ENCODE measurements around the gene C10orf71.

C10orf71 gene

DNA sequence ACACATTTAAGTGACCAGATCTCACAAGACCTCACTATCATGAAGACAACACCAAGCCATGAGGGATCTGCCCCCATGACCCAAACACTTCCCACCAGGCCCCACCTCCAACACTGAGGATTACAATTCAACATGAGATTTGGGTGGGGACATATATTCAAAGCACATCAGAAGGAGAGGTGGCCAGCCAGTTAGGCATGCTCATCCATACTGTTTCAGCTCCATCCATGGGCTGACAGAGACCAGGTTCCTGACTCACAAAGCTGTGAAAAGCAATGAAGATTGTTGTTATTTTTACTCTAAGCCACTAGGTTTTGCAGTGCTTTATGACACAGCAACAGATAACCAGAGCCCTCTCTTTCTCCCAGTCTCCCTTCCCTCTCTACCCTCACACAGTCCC is 36.0 kb downstream of the C10orf71 start:
- no peak for DNase-seq (ENCODE audit: low spot score)

DNA sequence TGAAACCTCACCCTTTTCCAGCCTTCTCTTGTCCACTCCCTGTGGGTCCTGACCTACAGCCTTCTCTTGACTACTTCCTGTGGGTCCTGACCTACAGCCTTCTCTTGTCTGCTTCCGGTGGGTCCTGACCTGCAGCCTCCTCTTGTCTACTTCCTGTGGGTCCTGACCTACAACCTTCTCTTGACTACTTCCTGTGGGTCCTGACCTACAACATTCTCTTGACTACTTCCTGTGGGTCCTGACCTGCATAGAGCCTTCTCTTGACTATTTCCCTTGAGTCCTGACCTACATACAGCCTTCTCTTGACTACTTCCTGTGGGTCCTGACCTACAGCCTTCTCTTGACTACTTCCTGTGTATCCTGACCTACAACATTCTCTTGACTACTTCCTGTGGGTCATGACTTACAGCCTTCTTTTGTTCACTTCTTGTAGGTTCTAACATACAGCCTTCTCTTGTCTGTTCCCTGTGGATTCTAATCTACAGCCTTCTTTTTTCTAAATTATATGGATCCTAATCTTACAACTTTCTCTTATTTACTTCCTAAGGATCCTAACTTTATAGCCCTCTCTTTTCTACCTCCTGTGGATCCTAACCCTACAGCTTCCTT is 36.5 kb downstream of the C10orf71 start:
- DNase-seq (ENCODE audit: low spot score): no peak

DNA sequence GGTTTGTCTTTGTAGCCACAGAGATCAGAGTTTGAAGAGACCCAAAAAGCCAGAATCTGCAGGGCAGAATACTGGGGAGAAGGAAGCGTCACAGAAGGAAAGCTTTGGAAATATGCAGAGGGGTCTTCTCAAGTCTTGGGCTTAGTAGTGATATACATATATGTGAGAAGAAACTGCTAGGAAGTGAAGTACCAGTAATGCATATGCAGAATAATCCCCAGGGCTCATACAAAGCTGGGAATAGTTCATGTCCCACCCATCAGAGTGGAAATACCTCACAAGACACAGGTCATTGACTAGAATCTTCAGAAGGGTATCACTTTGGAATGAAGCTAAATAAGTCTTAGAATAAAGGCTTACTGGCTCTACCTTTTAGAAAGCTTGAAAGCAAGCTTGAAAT is 39.6 kb downstream of the C10orf71 start:
- DNase-seq (ENCODE audit: low spot score): no peak

DNA sequence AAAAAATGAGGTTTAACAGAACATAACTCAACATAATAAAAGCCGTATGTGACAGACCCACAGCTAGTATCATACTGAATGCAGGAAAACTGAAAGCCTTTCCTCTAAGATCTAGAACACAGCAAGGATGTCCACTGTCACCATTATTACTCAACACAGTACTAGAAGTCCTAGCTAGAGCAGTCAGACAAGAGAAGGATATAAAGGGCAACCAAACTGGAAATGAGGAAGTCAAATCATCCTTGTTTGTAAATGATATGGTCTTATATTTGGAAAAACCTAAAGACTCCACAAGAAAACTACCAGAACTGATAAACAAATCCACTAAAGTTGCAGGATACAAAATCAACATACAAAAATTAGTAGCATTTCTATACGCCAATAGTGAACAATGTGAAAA is 45.9 kb downstream of the C10orf71 start:
- DNase-seq (ENCODE audit: low spot score): no peak

DNA sequence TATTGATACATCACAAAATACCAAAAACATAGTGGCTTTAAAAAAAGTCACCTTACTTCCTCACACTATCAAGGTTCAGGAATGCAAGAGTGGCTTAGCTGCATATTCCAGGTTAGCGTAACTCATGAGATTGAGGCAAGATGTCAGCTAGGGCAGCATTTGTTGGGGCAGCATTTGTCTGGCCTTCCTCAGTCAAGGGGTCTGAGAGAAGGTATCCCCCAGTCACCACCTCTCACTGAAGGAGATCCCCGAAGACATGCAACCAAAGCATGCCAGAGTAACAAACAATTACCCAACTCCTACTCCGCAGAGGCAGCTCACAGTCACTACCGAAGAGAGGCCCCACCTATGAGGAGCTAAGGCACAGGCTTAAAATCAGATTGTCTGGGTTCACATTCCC is 48.4 kb downstream of the C10orf71 start:
- no peak for DNase-seq (ENCODE audit: low spot score)

- no peak for DNase-seq (ENCODE audit: low spot score)
These were observed 48.9 kb downstream of the C10orf71 start for GRCh38 chr10:49347827-49348226.

- no peak for DNase-seq (ENCODE audit: low spot score)
These were observed 49.6 kb downstream of the C10orf71 start for GRCh38 chr10:49348593-49348992.

DNA sequence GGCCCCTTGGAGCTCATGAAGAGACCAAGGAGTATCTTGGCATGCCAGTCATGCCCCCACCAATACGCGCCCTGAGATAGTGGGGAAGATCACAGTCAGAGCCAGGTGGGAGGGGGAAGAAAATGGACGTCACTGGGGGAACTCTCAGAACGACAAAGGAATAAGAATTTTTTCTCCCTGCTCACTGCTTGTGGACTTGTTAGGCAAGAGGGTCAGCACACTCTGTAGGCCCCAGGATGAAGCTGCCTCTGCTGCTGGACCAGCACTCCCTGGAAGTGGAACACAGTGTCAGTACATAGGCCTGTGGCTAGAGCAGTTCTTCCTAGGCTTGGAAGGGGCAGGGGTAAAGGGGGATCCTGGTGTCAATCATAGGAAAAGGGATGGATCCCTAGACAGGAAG is 50.4 kb downstream of the C10orf71 start:
- no peak for DNase-seq (ENCODE audit: low spot score)

DNA sequence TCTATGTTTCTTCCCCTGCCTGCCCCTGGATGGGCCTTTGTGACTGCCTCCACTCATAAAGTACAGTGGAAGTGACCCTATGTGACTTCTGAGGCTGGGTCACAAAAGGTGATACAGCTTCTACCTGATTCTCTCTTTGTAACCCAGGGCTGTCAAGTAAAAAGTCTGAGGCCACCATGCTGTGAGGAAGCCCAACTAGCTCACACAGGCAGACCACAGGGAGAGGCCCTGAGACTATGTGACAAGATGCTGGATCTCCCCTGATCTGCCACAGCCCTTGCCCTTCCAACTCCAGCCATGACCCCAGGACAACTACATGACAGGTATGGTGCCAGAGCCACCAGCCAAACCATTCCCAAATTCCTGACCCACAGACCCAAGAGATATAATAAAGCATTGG is 51.2 kb downstream of the C10orf71 start:
- no peak for DNase-seq (ENCODE audit: low spot score)

DNA sequence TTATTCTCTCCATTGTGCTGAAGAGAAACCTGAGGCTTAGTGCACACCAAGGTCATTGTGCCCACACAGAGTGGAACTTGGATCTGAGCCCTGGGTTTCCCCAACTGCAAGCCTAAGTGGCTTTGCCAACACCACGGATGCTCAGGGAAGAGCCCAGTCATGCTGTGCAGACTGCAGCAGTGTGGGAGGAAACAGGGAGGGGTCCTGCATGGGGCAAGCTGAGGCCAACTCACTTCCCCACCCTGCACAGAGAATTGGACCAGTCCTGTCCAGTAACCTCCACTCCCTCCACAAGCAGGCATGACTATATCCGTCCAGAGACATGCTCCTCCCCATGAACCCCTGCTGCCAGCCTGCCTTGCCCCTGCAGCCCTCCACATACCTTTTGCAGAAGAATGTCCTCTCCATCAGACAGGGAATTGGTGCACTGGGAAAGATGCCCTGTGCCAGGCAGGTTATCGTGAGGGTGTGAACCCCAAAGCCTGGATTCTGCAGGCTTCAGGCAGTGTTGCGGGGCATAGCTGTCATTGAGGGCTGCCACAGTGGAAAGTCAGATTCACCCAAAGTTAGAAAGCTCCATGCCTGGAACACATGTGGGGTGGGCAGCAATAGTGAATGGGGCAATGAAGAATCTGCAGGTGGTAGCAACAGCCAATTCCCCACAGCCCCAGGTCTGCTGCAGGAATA is 52.0 kb downstream of the C10orf71 start:
- no peak for DNase-seq (ENCODE audit: low spot score)

GRCh38 chr10:49351669-49352068 is 52.7 kb downstream of the C10orf71 start:
- DNase-seq (ENCODE audit: low spot score): no peak

GRCh38 chr10:49352323-49352722 is 53.4 kb downstream of the C10orf71 start:
- DNase-seq (ENCODE audit: low spot score): no peak

DNA sequence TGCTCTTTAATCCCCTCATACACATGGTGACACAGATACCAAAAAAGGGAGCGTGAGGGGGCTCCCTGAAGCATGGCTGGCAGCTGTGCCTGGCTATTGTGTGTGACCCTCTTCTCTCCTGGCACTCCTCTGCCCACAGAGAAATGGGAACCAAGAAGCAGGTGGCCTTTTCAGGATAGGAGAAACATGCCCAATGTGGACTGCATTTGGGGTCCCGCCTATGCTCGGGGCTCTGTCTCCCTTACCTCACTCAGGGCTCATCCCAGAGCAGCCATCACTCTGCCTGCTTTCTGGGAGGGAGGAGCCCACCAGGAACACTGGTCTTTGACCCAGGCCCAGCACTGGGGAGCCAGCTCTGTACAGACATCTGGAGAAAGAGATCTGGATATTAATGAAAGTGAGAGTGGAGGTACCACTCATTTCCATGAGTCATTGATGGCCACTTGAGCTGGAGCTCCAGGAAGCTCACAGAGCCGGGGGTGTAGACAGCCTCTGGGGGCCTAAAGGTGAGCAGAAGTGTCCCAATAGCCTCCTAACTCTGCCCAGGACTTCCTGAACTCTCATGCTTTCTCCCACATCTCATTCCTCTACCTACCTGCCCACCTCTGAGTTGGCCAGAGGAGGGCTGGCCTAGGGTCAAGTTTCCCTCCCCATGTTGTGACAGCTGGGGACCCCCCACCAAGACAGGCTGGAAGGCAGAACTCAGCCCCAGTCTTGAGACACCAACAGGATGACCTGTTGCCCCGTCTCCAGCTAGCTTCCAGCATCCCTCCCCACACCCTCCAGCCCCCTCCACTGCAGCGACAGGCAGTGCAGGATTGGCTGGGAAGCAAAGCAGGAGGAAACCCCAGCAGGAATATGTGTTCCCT is 54.3 kb downstream of the C10orf71 start:
- DNase-seq (ENCODE audit: low spot score): no peak

DNA sequence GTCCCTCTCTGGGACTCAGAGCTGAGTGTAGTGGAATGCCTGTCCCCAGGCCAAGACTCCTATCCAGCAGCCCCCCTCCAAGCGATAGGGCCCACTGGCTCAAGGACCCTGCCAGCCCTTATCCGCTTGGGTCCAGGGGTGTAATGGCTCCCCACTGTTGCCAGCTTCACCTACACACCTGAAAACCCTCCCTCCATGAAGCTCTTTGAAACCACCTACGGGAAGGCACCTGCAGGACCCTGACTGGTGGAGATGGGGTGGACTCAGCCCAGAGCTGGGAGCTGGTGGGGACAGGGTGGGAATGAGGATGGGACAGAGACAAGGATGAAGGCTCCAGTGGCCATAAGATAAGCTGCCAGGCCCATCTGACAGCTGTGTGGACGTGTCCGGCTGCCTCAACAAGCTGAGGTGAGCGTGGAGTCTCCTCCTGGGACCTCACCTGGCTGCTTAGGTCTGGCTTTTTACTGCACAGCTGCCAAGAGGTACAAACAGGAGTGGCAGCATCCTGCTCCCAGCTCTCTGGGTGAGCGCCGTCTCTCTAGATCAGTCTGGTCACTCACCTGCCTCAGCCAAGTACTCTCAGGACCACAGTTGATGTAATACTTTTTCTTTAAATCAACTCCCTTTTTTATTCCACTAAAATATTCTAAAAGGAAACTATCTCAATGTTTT is 55.1 kb downstream of the C10orf71 start:
- DNase-seq (ENCODE audit: low spot score): no peak

GRCh38 chr10:49354593-49354992 is 55.6 kb downstream of the C10orf71 start:
- DNase-seq (ENCODE audit: low spot score): no peak

GRCh38 chr10:49355221-49355620 is 56.3 kb downstream of the C10orf71 start:
- no peak for DNase-seq (ENCODE audit: low spot score)

DNA sequence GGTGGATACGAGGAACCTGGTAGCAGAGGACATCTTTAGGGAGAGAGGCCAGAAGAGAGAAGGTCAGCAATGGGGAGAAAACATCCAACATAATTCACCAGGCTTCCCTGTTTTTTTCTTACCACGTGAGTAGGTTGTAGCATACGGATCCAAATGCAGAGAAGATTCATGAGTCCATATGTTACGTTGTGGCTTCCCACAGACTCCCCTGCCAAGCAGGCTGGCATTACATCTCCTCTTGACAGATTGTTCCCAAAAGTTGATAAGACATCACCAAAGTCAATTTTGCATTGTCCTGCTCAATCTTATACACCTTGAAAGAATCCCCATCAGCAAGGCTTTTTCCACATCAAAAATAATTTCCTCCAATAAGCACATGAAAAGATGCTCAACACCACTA is 57.2 kb downstream of the C10orf71 start:
- DNase-seq (ENCODE audit: low spot score): no peak

DNA sequence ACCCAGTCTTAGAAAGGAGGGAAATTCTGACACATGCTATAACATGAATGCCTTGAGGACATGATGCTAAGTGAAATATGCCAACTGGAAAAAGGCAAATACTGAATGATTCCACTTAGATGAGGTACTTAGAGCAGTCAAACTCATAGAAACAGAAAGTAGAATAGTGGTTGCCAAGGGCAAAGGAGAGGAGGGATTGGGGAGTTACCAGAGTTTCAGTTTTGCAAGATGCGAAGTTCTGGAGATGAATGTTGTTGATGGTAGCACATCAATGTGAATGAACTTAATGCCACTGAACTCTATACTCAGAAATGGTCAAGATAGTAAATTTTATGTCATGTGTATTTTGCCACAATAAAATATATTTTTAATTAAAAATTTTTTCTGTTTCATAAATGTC is 58.0 kb downstream of the C10orf71 start:
- DNase-seq (ENCODE audit: low spot score): no peak

DNA sequence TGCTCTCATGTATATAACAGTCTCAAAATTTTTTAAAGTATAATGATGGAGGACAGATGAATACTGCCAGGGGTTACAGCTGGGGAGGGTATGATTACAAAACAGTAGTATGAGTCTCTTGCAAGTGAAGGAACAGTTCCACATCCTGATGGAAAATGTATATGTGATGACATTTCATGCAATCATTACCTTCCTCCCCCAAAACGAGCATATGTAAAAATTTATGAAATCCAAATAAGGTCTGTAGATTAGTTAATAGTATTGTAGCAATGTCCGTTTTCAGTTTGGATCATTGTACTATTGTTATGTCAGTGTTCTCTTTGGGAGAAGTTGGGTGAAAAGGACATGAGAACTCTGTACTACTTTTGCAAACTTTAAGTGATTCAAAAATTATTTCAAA is 58.9 kb downstream of the C10orf71 start:
- DNase-seq (ENCODE audit: low spot score): no peak

GRCh38 chr10:49359349-49360270 is 60.6 kb downstream of the C10orf71 start:
- no peak for DNase-seq (ENCODE audit: low spot score)

Measured in SW480 (cell line).